ENCODE data around the gene EIF2B2. TPM values are rescaled to one million over a fixed set of nuclear protein-coding genes. Genes with fewer than 3 reads are reported as not detected.
A peak's percentile ranks its signal among the peaks of the same experiment; 100 is the strongest.

Gene EIF2B2
- total and polyA plus RNA-seq, 9 of the 15 experiments (the other 6 are each of a cell fraction or from before 2014, with no cell fraction given) = 10.6 to 94.1 (median 38.9) TPM

GRCh38 chr14:75053396-75054291 lies 50.9 kb downstream of the EIF2B2 start:
- POLR2A ChIA-PET = no interaction called here
- Histone ChIP-seq H3K36me3 (ENCODE audit: control insufficient read depth, insufficient read depth, low read length) (peaks cover 8% of the 10 kb centered on the region; the same call in 2 of the 3 replicates), H3K27ac (ENCODE audit: extremely low read depth, low read depth, low read length) (peak overlapping the region; percentile 19; the same call in 1 of the 3 replicates), H3K9me1 (ENCODE audit: control insufficient read depth, insufficient read depth, low read length) (no peaks in the 10 kb centered on the region), H3K9ac (ENCODE audit: insufficient read depth in 1 of 2, low read depth in 2 of 2, low read length in 2 of 2) (no peak overlapping the region), H3K4me3 (no peak overlapping the region), H3K4me2 (ENCODE audit: insufficient read depth, low read length) (no peak overlapping the region), H4K20me1 (replicated peaks; ENCODE audit: control insufficient read depth, insufficient read depth, low read length) (no peaks in the 10 kb centered on the region), H3K4me1 (replicated peaks in 1 of 2; ENCODE audit: control insufficient read depth in 2 of 2, insufficient read depth in 2 of 2, low read length in 2 of 2) (peaks cover 0 to 9% of the 10 kb centered on the region in 2 experiments; a peak in 4 of 5 replicates), H2AFZ (ENCODE audit: low read depth, low read length) (no peak overlapping the region), H3K27me3 (ENCODE audit: control insufficient read depth in 2 of 2, insufficient read depth in 2 of 2, low read length in 2 of 2) (no peaks in the 10 kb centered on the region), H3K79me2 (ENCODE audit: control insufficient read depth, insufficient read depth, low read length) (peaks cover 27% of the 10 kb centered on the region), H3K9me3 (replicated peaks; ENCODE audit: control insufficient read depth, insufficient read depth, low read depth, low read length) (no peaks in the 10 kb centered on the region)
- TF ChIP-seq, protein P1, sequence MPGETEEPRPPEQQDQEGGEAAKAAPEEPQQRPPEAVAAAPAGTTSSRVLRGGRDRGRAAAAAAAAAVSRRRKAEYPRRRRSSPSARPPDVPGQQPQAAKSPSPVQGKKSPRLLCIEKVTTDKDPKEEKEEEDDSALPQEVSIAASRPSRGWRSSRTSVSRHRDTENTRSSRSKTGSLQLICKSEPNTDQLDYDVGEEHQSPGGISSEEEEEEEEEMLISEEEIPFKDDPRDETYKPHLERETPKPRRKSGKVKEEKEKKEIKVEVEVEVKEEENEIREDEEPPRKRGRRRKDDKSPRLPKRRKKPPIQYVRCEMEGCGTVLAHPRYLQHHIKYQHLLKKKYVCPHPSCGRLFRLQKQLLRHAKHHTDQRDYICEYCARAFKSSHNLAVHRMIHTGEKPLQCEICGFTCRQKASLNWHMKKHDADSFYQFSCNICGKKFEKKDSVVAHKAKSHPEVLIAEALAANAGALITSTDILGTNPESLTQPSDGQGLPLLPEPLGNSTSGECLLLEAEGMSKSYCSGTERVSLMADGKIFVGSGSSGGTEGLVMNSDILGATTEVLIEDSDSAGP (CRISPR knock-in tag; IDR thresholded peaks at IDR 0.05) = no peak
- 0 out of 2 replicates have a peak, but pooled peaks have one; percentile 7 for TF ChIP-seq SPI1 (IDR thresholded peaks at IDR 0.05; ENCODE audit: borderline replicate concordance, low read depth, low read length)
- TF ChIP-seq TARDBP (IDR thresholded peaks at IDR 0.05) = no peak
- TF ChIP-seq ATF4 (CRISPR knock-in tag; IDR thresholded peaks at IDR 0.05) = no peak
- no peak for TF ChIP-seq RERE (CRISPR knock-in tag; IDR thresholded peaks at IDR 0.05; ENCODE audit: borderline replicate concordance)
- no peak for TF ChIP-seq NFATC3 (IDR thresholded peaks at IDR 0.05)
- no peak for FAIRE-seq
- CTCF ChIA-PET (ENCODE audit: low intra/inter-chr PET ratio) = no interaction called here
- in situ Hi-C loops (cut with MboI) = no loop called here
- WGBS (ENCODE audit: insufficient coverage, low coverage, missing lambda C conversion rate) = 48% methylated on average over 5 of the region's 5 CpGs
- intact Hi-C loops (cut with micrococcal nuclease) = no loop called here
- no TSS peak for BruUV-seq (replicated peaks)
- no peak for ATAC-seq
- DNase-seq (ENCODE audit: extremely low read depth in 1 of 4, low spot score in 3 of 4) = no peak
